BJ (cell line): ENCODE results near the gene TGFB3. TPM values are rescaled to one million over a fixed set of nuclear protein-coding genes. Genes with fewer than 3 reads are reported as not detected.

Experiments used
- CTCF ChIA-PET: fragments of 350-600 bp; formaldehyde crosslinking; extraction: SDS; loops from one replicate; lab custom pipeline; 2021; ENCODE audit warnings: antibody characterized with exemption, inconsistent platforms; lab: Yijun Ruan, JAX
- POLR2A ChIA-PET: fragments of 300-600 bp; sonication (Branson Sonifier 250); formaldehyde crosslinking; extraction: SDS; loops from one replicate; lab custom pipeline; 2021; ENCODE audit warnings: antibody characterized with exemption; lab: Charles Lee
- DNase-seq: peaks from one replicate; pipeline ENCODE4 v3.0.0-alpha.2; 2011; ENCODE audit warnings: low read depth
- H3K27me3 ChIP-seq: 2 replicates; pipeline ENCODE4 v1.6.0; 2011; ENCODE audit warnings: low read length; ENCODE audit not compliant: control insufficient read depth, insufficient read depth
- H3K36me3 ChIP-seq: 2 replicates; pipeline ENCODE4 v1.5.1; 2011; ENCODE audit warnings: low read length; ENCODE audit not compliant: control insufficient read depth, insufficient read depth
- H3K4me3 ChIP-seq: 2 replicates; pipeline ENCODE4 v1.5.1; 2011; ENCODE audit warnings: low read depth, mild to moderate bottlenecking, control low read depth, low read length
- CTCF ChIP-seq: IDR thresholded peaks from 2 replicates; pipeline ENCODE4 v1.5.1; 2011; ENCODE audit warnings: low read depth, mild to moderate bottlenecking, control low read depth, inconsistent platforms, low read length, moderate library complexity; ENCODE audit not compliant: insufficient read depth
- polyA plus RNA-seq: library from polyadenylated mRNA; depleted of rRNA; stranded (reverse); fragments of >200 nt; gene quantifications from 2 replicates; pipeline ENCODE4 v1.2.3, GENCODE V29; 2011

TGFB3 gene
- polyA plus RNA-seq, 1 experiment = 6.7 TPM

GRCh38 chr14:75961662-75962061 is 20.1 kb downstream of the TGFB3 start:
- ChIA-PET CTCF (interaction anchor here (1.4 to 2.6 kb wide), 3 partner anchors 17 to 55 kb away, joined by 3 to 12 read pairs (median 5); no protein-coding TSS in a partner anchor), POLR2A (no interaction called here)
- H3K36me3 ChIP-seq = no peaks in the 10 kb centered on the region; the same call in 1 of the 2 replicates
- no peak for TF ChIP-seq CTCF
- no peaks in the 10 kb centered on the region for H3K27me3 ChIP-seq
- H3K4me3 ChIP-seq = no peak overlapping the region
- no peak for DNase-seq

GRCh38 chr14:75960231-75960630 is 21.6 kb downstream of the TGFB3 start:
- no peak for DNase-seq
- Histone ChIP-seq H3K4me3 (no peak overlapping the region), H3K36me3 (no peaks in the 10 kb centered on the region; the same call in 1 of the 2 replicates), H3K27me3 (no peaks in the 10 kb centered on the region)
- POLR2A ChIA-PET = no interaction called here
- TF ChIP-seq CTCF = no peak
- CTCF ChIA-PET = interaction anchor here (1.9 to 2.6 kb wide), 2 partner anchors 19 to 54 kb away, joined by 5 to 12 read pairs; no protein-coding TSS in a partner anchor

GRCh38 chr14:75959031-75959430 is 22.8 kb downstream of the TGFB3 start:
- ChIA-PET CTCF (interaction anchor here (0.8 kb wide), 1 partner anchor 20 kb away, joined by 3 read pairs; no protein-coding TSS in a partner anchor), POLR2A (no interaction called here)
- no peak for DNase-seq
- Histone ChIP-seq H3K27me3 (no peaks in the 10 kb centered on the region), H3K4me3 (no peak overlapping the region), H3K36me3 (no peaks in the 10 kb centered on the region; the same call in 1 of the 2 replicates)
- no peak for TF ChIP-seq CTCF

GRCh38 chr14:75952489-75952888 is 29.3 kb downstream of the TGFB3 start:
- Histone ChIP-seq H3K36me3 (no peaks in the 10 kb centered on the region), H3K4me3 (no peak overlapping the region), H3K27me3 (no peaks in the 10 kb centered on the region)
- no peak for DNase-seq
- CTCF ChIA-PET = interaction anchor here (0.7 kb wide), 1 partner anchor 159 kb away, joined by 3 read pairs; no protein-coding TSS in a partner anchor
- TF ChIP-seq CTCF = no peak
- POLR2A ChIA-PET = no interaction called here

GRCh38 chr14:75946785-75947184 is 35.0 kb downstream of the TGFB3 start:
- no peak for TF ChIP-seq CTCF
- peaks cover 1% of the 10 kb centered on the region; the same call in 1 of the 2 replicates for H3K36me3 ChIP-seq
- ChIA-PET CTCF (interaction anchor here (0.9 kb wide), 1 partner anchor 30 kb away, joined by 3 read pairs; no protein-coding TSS in a partner anchor), POLR2A (no interaction called here)
- DNase-seq = no peak
- no peak overlapping the region for H3K4me3 ChIP-seq
- H3K27me3 ChIP-seq = no peaks in the 10 kb centered on the region
